ENCODE results near the gene WDR27.
"Not testable (repeated sequence)": the region's sequence is repeated elsewhere in the genome, so short reads cannot be mapped to it uniquely, and the experiment has no call there.

Gene WDR27

DNA sequence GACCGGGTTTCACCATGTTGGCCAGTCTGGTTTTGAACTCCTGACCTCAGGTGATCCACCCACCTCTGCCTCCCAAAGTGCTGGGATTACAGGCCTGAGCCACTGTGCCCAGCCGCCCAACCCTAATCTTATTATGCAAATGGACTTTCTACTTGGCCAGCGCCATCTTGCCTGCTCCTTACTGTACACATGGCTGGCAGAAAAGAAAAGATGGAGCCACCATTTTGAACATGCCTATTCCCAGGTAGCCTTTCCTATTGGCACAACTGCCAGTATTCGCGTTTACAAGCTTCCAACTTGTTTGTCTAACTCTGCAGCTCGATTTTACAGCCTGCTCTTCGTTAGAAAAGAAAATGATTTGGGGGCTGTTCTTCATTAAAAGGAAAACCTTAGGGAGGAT lies 84.3 kb downstream of the WDR27 start:
- no peaks in the 10 kb centered on the region for H3K9me3 ChIP-seq (ENCODE audit: control insufficient read depth, insufficient read depth, low read depth, low read length)
- CTCF ChIA-PET: no interaction called here
- no peak overlapping the region for H3K4me3 ChIP-seq (ENCODE audit: low read depth, low read length)
- POLR2A ChIA-PET: no interaction called here
- no peak overlapping the region for H3K27ac ChIP-seq (ENCODE audit: extremely low read depth, low read depth, low read length)
- H3K36me3 ChIP-seq (ENCODE audit: control insufficient read depth in 2 of 2, insufficient read depth in 1 of 2, low read length in 2 of 2): no peaks in the 10 kb centered on the region
- no peaks in the 10 kb centered on the region for H3K4me1 ChIP-seq (ENCODE audit: control insufficient read depth, insufficient read depth, low read length)
- TF ChIP-seq ZNF707 (tag by site-specific recombination; IDR thresholded peaks at IDR 0.05) (no peak), ZNF211 (tag by site-specific recombination; IDR thresholded peaks at IDR 0.05; ENCODE audit: low read depth) (no peak), ZNF548 (tag by site-specific recombination; IDR thresholded peaks at IDR 0.05) (no peak), IKZF3 (tag by site-specific recombination; IDR thresholded peaks at IDR 0.05) (no peak), MEIS1 (CRISPR knock-in tag; IDR thresholded peaks at IDR 0.05; ENCODE audit: borderline replicate concordance) (no peak), ZNF335 (tag by site-specific recombination; conservative IDR thresholded peaks at IDR 0.05) (no peak), ZNF768 (tag by site-specific recombination; IDR thresholded peaks at IDR 0.05) (no peak), ZNF169 (tag by site-specific recombination; IDR thresholded peaks at IDR 0.05) (no peak), ZNF354C (tag by site-specific recombination; IDR thresholded peaks at IDR 0.05; ENCODE audit: borderline replicate concordance, low read depth) (no peak), ZNF133 (tag by site-specific recombination; IDR thresholded peaks at IDR 0.05) (no peak), ZNF626 (tag by site-specific recombination; IDR thresholded peaks at IDR 0.05) (no peak), ZBTB8A (tag by site-specific recombination; IDR thresholded peaks at IDR 0.05) (no peak)
- TF ChIP-seq, protein P1, sequence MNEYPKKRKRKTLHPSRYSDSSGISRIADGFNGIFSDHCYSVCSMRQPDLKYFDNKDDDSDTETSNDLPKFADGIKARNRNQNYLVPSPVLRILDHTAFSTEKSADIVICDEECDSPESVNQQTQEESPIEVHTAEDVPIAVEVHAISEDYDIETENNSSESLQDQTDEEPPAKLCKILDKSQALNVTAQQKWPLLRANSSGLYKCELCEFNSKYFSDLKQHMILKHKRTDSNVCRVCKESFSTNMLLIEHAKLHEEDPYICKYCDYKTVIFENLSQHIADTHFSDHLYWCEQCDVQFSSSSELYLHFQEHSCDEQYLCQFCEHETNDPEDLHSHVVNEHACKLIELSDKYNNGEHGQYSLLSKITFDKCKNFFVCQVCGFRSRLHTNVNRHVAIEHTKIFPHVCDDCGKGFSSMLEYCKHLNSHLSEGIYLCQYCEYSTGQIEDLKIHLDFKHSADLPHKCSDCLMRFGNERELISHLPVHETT (tag by site-specific recombination; IDR thresholded peaks at IDR 0.05): no peak

DNA sequence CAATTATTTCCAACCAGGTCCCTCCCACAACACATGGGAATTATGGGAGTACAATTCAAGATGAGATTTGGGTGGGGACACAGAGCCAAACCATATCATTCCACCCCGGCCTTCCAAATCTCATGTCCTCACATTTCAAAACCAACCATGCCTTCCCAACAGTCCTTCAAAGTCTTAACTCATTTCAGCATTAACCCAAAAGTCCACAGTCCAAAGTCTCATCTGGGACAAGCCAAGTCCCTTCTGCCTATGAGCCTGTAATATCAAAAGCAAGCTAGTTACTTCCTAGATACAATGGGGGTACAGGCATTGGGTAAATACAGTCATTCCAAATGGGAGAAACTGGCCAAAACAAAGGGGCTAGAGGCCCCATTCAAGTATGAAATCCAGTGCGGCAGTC lies 93.2 kb downstream of the WDR27 start:
- H3K4me1 ChIP-seq (ENCODE audit: control insufficient read depth, insufficient read depth, low read length); H3K27ac ChIP-seq (ENCODE audit: extremely low read depth, low read depth, low read length); H3K9me3 ChIP-seq (ENCODE audit: control insufficient read depth, insufficient read depth, low read depth, low read length); H3K4me3 ChIP-seq (ENCODE audit: low read depth, low read length); H3K36me3 ChIP-seq (ENCODE audit: control insufficient read depth in 2 of 2, insufficient read depth in 1 of 2, low read length in 2 of 2); CTCF ChIA-PET; POLR2A ChIA-PET: not testable (repeated sequence)

GRCh38 chr6:169604076-169604475 lies 97.8 kb downstream of the WDR27 start:
- ChIA-PET CTCF (no interaction called here), POLR2A (no interaction called here)
- TF ChIP-seq ZSCAN23 (tag by site-specific recombination; IDR thresholded peaks at IDR 0.05): no peak
- TF ChIP-seq ZNF610 (tag by site-specific recombination; IDR thresholded peaks at IDR 0.05; ENCODE audit: borderline replicate concordance): no peak
- TF ChIP-seq ZBTB21 (tag by site-specific recombination; IDR thresholded peaks at IDR 0.05): no peak
- no peak for TF ChIP-seq SCRT2 (tag by site-specific recombination; IDR thresholded peaks at IDR 0.05)
- TF ChIP-seq BCL11A (tag by site-specific recombination; IDR thresholded peaks at IDR 0.05; ENCODE audit: low read depth): no peak
- no peak for TF ChIP-seq ZNF433 (tag by site-specific recombination; IDR thresholded peaks at IDR 0.05; ENCODE audit: low read depth)
- TF ChIP-seq SCRT1 (tag by site-specific recombination; IDR thresholded peaks at IDR 0.05; ENCODE audit: borderline replicate concordance): no peak
- TF ChIP-seq SP2 (tag by site-specific recombination; IDR thresholded peaks at IDR 0.05): no peak
- no peak for TF ChIP-seq ZNF239 (tag by site-specific recombination; IDR thresholded peaks at IDR 0.05)
- TF ChIP-seq ZNF585B (tag by site-specific recombination; IDR thresholded peaks at IDR 0.05): no peak
- no peak for TF ChIP-seq WT1 (tag by site-specific recombination; IDR thresholded peaks at IDR 0.05)
- TF ChIP-seq ZBTB26 (tag by site-specific recombination; optimal IDR thresholded peaks at IDR 0.05): no peak
- TF ChIP-seq ZNF121 (tag by site-specific recombination; IDR thresholded peaks at IDR 0.05): no peak
- TF ChIP-seq ZNF596 (tag by site-specific recombination; IDR thresholded peaks at IDR 0.05): no peak
- no peak for TF ChIP-seq ZNF558 (tag by site-specific recombination; IDR thresholded peaks at IDR 0.05)
- TF ChIP-seq ZNF544 (tag by site-specific recombination; IDR thresholded peaks at IDR 0.05): no peak
- no peak for TF ChIP-seq ZNF645 (tag by site-specific recombination; IDR thresholded peaks at IDR 0.05)

More at GRCh38 chr6:169604076-169604475, 97.8 kb downstream of the WDR27 start:
- H3K27ac ChIP-seq (ENCODE audit: extremely low read depth, low read depth, low read length): no peak overlapping the region
- no peaks in the 10 kb centered on the region for H3K9me3 ChIP-seq (ENCODE audit: control insufficient read depth, insufficient read depth, low read depth, low read length)
- H3K4me3 ChIP-seq (ENCODE audit: low read depth, low read length): no peak overlapping the region
- peaks cover 0 to 10% of the 10 kb centered on the region in 2 experiments; a peak in 1 of 3 replicates for H3K36me3 ChIP-seq (ENCODE audit: control insufficient read depth in 2 of 2, insufficient read depth in 1 of 2, low read length in 2 of 2)
- no peaks in the 10 kb centered on the region for H3K4me1 ChIP-seq (ENCODE audit: control insufficient read depth, insufficient read depth, low read length)

Measured in HEK293 (cell line).